NCI-H748 treated with DMSO at 0.1 percent for 48 hours (cell line): ENCODE measurements around the gene NAMPT.
"Not testable (repeated sequence)": the region's sequence is repeated elsewhere in the genome, so short reads cannot be mapped to it uniquely, and the experiment has no call there.

Source experiments
- DNase-seq: peaks from one replicate; lab custom pipeline; 2025; lab: John Stamatoyannopoulos, UW

Gene NAMPT

GRCh38 chr7:106284714-106285050 is at the start of gene NAMPT:
NAMPT (minus strand) TSS chr7:106284983; CDS start chr7:106284884, 99 bp downstream.
- no peak for DNase-seq

GRCh38 chr7:106332201-106332600 is 47.4 kb upstream of the NAMPT start:
- no peak for DNase-seq

GRCh38 chr7:106331441-106332175 is 46.8 kb upstream of the NAMPT start:
- DNase-seq = no peak

GRCh38 chr7:106329971-106330733 is 45.4 kb upstream of the NAMPT start:
- DNase-seq = no peak

- DNase-seq = no peak
These were observed 44.6 kb upstream of the NAMPT start for GRCh38 chr7:106329408-106329807.

- no peak for DNase-seq
These were observed 43.0 kb upstream of the NAMPT start for GRCh38 chr7:106327538-106328481.

- DNase-seq = no peak
These were observed 42.1 kb upstream of the NAMPT start for GRCh38 chr7:106326594-106327537.

- DNase-seq = not testable (repeated sequence)
These were observed 39.7 kb upstream of the NAMPT start for GRCh38 chr7:106324509-106324908.

- DNase-seq = not testable (repeated sequence)
These were observed 35.5 kb upstream of the NAMPT start for GRCh38 chr7:106320254-106320770.

- no peak for DNase-seq
These were observed 33.7 kb upstream of the NAMPT start for GRCh38 chr7:106318482-106318881.

- DNase-seq = no peak
These were observed 33.2 kb upstream of the NAMPT start for GRCh38 chr7:106317971-106318370.

GRCh38 chr7:106316947-106317346 is 32.2 kb upstream of the NAMPT start:
- no peak for DNase-seq

- DNase-seq = no peak
These were observed 30.1 kb upstream of the NAMPT start for GRCh38 chr7:106314875-106315274.

- no peak for DNase-seq
These were observed 29.2 kb upstream of the NAMPT start for GRCh38 chr7:106313966-106314365.

GRCh38 chr7:106313456-106313901 is 28.7 kb upstream of the NAMPT start:
- no peak for DNase-seq

- no peak for DNase-seq
These were observed 28.1 kb upstream of the NAMPT start for GRCh38 chr7:106312906-106313305.

- DNase-seq = no peak
These were observed 27.5 kb upstream of the NAMPT start for GRCh38 chr7:106312099-106312871.

GRCh38 chr7:106309362-106309761 is 24.6 kb upstream of the NAMPT start:
- no peak for DNase-seq

GRCh38 chr7:106306256-106306655 is 21.5 kb upstream of the NAMPT start:
- no peak for DNase-seq

- no peak for DNase-seq
These were observed 20.9 kb upstream of the NAMPT start for GRCh38 chr7:106305732-106306131.
